ENCODE data around the gene TPD52L2.

TPD52L2 gene

GRCh38 chr20:63835021-63835858 lies 29.8 kb upstream of the TPD52L2 start:
- H3K27me3 ChIP-seq (replicated peaks in 2 of 5; ENCODE audit: control insufficient read depth in 4 of 5, insufficient read depth in 5 of 5, low read length in 4 of 5) = peaks cover 0 to 7% (median 2%) of the 10 kb centered on the region in 5 experiments
- no peaks in the 10 kb centered on the region for H3K9me3 ChIP-seq (ENCODE audit: control extremely low read depth in 1 of 5, control insufficient read depth in 4 of 5, insufficient read depth in 2 of 5, low read depth in 1 of 5, low read length in 4 of 5)
- ChIA-PET POLR2A (no interaction called here), CTCF (interaction anchor here (1.3 kb wide), 1 partner anchor 13 kb away, joined by 5 read pairs; no protein-coding TSS in a partner anchor)
- no peak overlapping the region for H3K4me3 ChIP-seq (ENCODE audit: control insufficient read depth in 1 of 7, extremely low read depth in 1 of 7, insufficient read depth in 4 of 7, low read depth in 2 of 7, low read length in 6 of 7)
- DNase-seq = peak in 2 of 3 donors; percentile 61 to 70
- peaks cover 0 to 27% (median 15%) of the 10 kb centered on the region in 4 experiments for H3K4me1 ChIP-seq (ENCODE audit: control extremely low read depth in 1 of 4, control insufficient read depth in 4 of 4, insufficient read depth in 4 of 4, low read length in 3 of 4)
- H3K27ac ChIP-seq (ENCODE audit: insufficient read depth in 1 of 2, low read depth in 1 of 2, low read length in 2 of 2, poor library complexity in 1 of 2, severe bottlenecking in 2 of 2) = no peak overlapping the region
- H3K36me3 ChIP-seq (ENCODE audit: control insufficient read depth in 4 of 4, insufficient read depth in 4 of 4, low read length in 3 of 4) = no peaks in the 10 kb centered on the region
- 94% methylated on average over 17 of the region's 21 CpGs for WGBS (ENCODE audit: insufficient coverage)

DNA sequence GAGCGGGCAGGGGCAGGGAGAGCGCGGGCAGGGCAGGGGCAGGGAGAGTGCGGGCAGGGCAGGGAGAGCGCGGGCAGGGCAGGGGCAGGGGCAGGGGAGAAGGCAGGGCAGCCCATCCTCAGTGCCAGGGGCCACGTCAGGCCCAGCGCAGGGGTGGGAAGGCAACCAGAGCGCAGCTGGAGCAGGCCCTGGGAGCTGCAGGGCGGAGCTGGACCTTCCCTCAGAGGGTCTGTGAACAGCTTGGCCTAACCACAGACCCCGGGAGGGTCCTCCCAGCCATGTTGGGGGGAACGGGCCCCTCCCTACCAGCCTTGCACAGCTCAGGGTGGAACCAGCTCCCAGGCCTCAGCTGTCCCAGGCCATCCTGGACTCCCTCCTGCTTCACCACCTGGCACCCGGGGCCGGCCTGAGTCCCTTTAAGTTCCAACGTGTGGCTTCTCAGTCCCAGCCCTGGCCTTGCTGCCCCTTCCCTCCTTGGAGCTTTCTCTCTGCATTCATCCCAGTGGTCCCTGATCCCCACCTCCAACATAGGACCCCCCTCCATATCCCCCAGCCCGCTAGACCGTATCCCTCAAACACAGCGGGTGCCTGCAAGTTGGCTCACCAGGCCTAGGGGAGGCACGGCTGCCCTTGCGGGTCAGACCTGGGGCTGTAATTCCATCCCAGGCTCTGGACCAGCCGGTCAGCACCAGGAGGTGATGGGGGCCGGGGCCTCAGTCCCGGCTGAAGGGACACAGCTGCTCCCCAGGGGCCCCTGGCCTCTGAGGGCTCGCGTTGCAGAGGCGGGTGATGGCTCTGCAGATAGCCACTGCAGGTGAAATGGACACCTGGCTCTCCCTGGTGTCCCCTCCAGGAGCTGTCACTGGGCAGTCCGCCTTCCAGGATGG lies 28.4 kb upstream of the TPD52L2 start:
- H3K27ac ChIP-seq (ENCODE audit: insufficient read depth in 1 of 2, low read depth in 1 of 2, low read length in 2 of 2, poor library complexity in 1 of 2, severe bottlenecking in 2 of 2) = no peak overlapping the region
- no peaks in the 10 kb centered on the region for H3K9me3 ChIP-seq (ENCODE audit: control extremely low read depth in 1 of 5, control insufficient read depth in 4 of 5, insufficient read depth in 2 of 5, low read depth in 1 of 5, low read length in 4 of 5)
- H3K36me3 ChIP-seq (ENCODE audit: control insufficient read depth in 4 of 4, insufficient read depth in 4 of 4, low read length in 3 of 4) = no peaks in the 10 kb centered on the region
- H3K4me1 ChIP-seq (ENCODE audit: control extremely low read depth in 1 of 4, control insufficient read depth in 4 of 4, insufficient read depth in 4 of 4, low read length in 3 of 4) = peaks cover 0 to 26% (median 15%) of the 10 kb centered on the region in 4 experiments
- WGBS (ENCODE audit: insufficient coverage) = 90% methylated on average over 22 of the region's 27 CpGs
- DNase-seq = no peak
- CTCF ChIA-PET = interaction anchor here (0.7 to 1.6 kb wide), 2 partner anchors 22 to 29 kb away, joined by 3 to 4 read pairs; partner anchors contain the start of gene TPD52L2
- H3K4me3 ChIP-seq (ENCODE audit: control insufficient read depth in 1 of 7, extremely low read depth in 1 of 7, insufficient read depth in 4 of 7, low read depth in 2 of 7, low read length in 6 of 7) = no peak overlapping the region
- POLR2A ChIA-PET = interaction anchor here (0.5 kb wide), 1 partner anchor 30 kb away, joined by 3 read pairs; no protein-coding TSS in a partner anchor
- peaks cover 0 to 7% (median 2%) of the 10 kb centered on the region in 5 experiments for H3K27me3 ChIP-seq (replicated peaks in 2 of 5; ENCODE audit: control insufficient read depth in 4 of 5, insufficient read depth in 5 of 5, low read length in 4 of 5)

- Histone ChIP-seq H3K27me3 (replicated peaks in 2 of 5; ENCODE audit: control insufficient read depth in 4 of 5, insufficient read depth in 5 of 5, low read length in 4 of 5) (peaks cover 0 to 3% (median under 1%) of the 10 kb centered on the region in 5 experiments), H3K4me1 (ENCODE audit: control extremely low read depth in 1 of 4, control insufficient read depth in 4 of 4, insufficient read depth in 4 of 4, low read length in 3 of 4) (peaks cover 0 to 27% (median 16%) of the 10 kb centered on the region in 4 experiments), H3K27ac (ENCODE audit: insufficient read depth in 1 of 2, low read depth in 1 of 2, low read length in 2 of 2, poor library complexity in 1 of 2, severe bottlenecking in 2 of 2) (no peak overlapping the region), H3K36me3 (ENCODE audit: control insufficient read depth in 4 of 4, insufficient read depth in 4 of 4, low read length in 3 of 4) (no peaks in the 10 kb centered on the region), H3K4me3 (ENCODE audit: control insufficient read depth in 1 of 7, extremely low read depth in 1 of 7, insufficient read depth in 4 of 7, low read depth in 2 of 7, low read length in 6 of 7) (no peak overlapping the region), H3K9me3 (ENCODE audit: control extremely low read depth in 1 of 5, control insufficient read depth in 4 of 5, insufficient read depth in 2 of 5, low read depth in 1 of 5, low read length in 4 of 5) (no peaks in the 10 kb centered on the region)
- ChIA-PET CTCF (interaction anchor here (1.6 kb wide), 1 partner anchor 28 kb away, joined by 4 read pairs; the partner anchor contains the start of gene TPD52L2), POLR2A (no interaction called here)
- WGBS (ENCODE audit: insufficient coverage) = 76% methylated on average over 7 of the region's 8 CpGs
- DNase-seq = no peak
Measured at GRCh38 chr20:63837479-63837878, 27.6 kb upstream of the TPD52L2 start.

GRCh38 chr20:63839620-63840019 lies 25.4 kb upstream of the TPD52L2 start:
- Histone ChIP-seq H3K27me3 (replicated peaks in 2 of 5; ENCODE audit: control insufficient read depth in 4 of 5, insufficient read depth in 5 of 5, low read length in 4 of 5) (no peaks in the 10 kb centered on the region), H3K27ac (ENCODE audit: insufficient read depth in 1 of 2, low read depth in 1 of 2, low read length in 2 of 2, poor library complexity in 1 of 2, severe bottlenecking in 2 of 2) (no peak overlapping the region), H3K4me1 (ENCODE audit: control extremely low read depth in 1 of 4, control insufficient read depth in 4 of 4, insufficient read depth in 4 of 4, low read length in 3 of 4) (peaks cover 0 to 48% (median 37%) of the 10 kb centered on the region in 4 experiments), H3K4me3 (ENCODE audit: control insufficient read depth in 1 of 7, extremely low read depth in 1 of 7, insufficient read depth in 4 of 7, low read depth in 2 of 7, low read length in 6 of 7) (no peak overlapping the region), H3K36me3 (ENCODE audit: control insufficient read depth in 4 of 4, insufficient read depth in 4 of 4, low read length in 3 of 4) (no peaks in the 10 kb centered on the region), H3K9me3 (ENCODE audit: control extremely low read depth in 1 of 5, control insufficient read depth in 4 of 5, insufficient read depth in 2 of 5, low read depth in 1 of 5, low read length in 4 of 5) (no peaks in the 10 kb centered on the region)
- ChIA-PET CTCF (no interaction called here), POLR2A (no interaction called here)
- DNase-seq = no peak
- 96% methylated on average over 13 of the region's 13 CpGs for WGBS (ENCODE audit: insufficient coverage)

- 100% methylated on average over 5 of the region's 11 CpGs for WGBS (ENCODE audit: insufficient coverage)
- Histone ChIP-seq H3K9me3 (ENCODE audit: control extremely low read depth in 1 of 5, control insufficient read depth in 4 of 5, insufficient read depth in 2 of 5, low read depth in 1 of 5, low read length in 4 of 5) (no peaks in the 10 kb centered on the region), H3K4me3 (ENCODE audit: control insufficient read depth in 1 of 7, extremely low read depth in 1 of 7, insufficient read depth in 4 of 7, low read depth in 2 of 7, low read length in 6 of 7) (no peak overlapping the region), H3K27me3 (replicated peaks in 2 of 5; ENCODE audit: control insufficient read depth in 4 of 5, insufficient read depth in 5 of 5, low read length in 4 of 5) (no peaks in the 10 kb centered on the region), H3K4me1 (ENCODE audit: control extremely low read depth in 1 of 4, control insufficient read depth in 4 of 4, insufficient read depth in 4 of 4, low read length in 3 of 4) (peaks cover 0 to 56% (median 43%) of the 10 kb centered on the region in 4 experiments), H3K36me3 (ENCODE audit: control insufficient read depth in 4 of 4, insufficient read depth in 4 of 4, low read length in 3 of 4) (no peaks in the 10 kb centered on the region), H3K27ac (ENCODE audit: insufficient read depth in 1 of 2, low read depth in 1 of 2, low read length in 2 of 2, poor library complexity in 1 of 2, severe bottlenecking in 2 of 2) (no peak overlapping the region)
- CTCF ChIA-PET = interaction anchor here (0.7 to 1.6 kb wide), 3 partner anchors 11 to 18 kb away, joined by 3 to 5 read pairs (median 4); no protein-coding TSS in a partner anchor
- DNase-seq = no peak
- POLR2A ChIA-PET = no interaction called here
Measured at GRCh38 chr20:63840405-63840828, 24.7 kb upstream of the TPD52L2 start.

GRCh38 chr20:63842258-63842657 lies 22.8 kb upstream of the TPD52L2 start:
- H3K27ac ChIP-seq (ENCODE audit: insufficient read depth in 1 of 2, low read depth in 1 of 2, low read length in 2 of 2, poor library complexity in 1 of 2, severe bottlenecking in 2 of 2) = no peak overlapping the region
- H3K27me3 ChIP-seq (replicated peaks in 2 of 5; ENCODE audit: control insufficient read depth in 4 of 5, insufficient read depth in 5 of 5, low read length in 4 of 5) = no peaks in the 10 kb centered on the region
- POLR2A ChIA-PET = no interaction called here
- no peaks in the 10 kb centered on the region for H3K9me3 ChIP-seq (ENCODE audit: control extremely low read depth in 1 of 5, control insufficient read depth in 4 of 5, insufficient read depth in 2 of 5, low read depth in 1 of 5, low read length in 4 of 5)
- peak overlapping the region in 1 of 7 experiments; percentile 5 for H3K4me3 ChIP-seq (ENCODE audit: control insufficient read depth in 1 of 7, extremely low read depth in 1 of 7, insufficient read depth in 4 of 7, low read depth in 2 of 7, low read length in 6 of 7)
- H3K36me3 ChIP-seq (ENCODE audit: control insufficient read depth in 4 of 4, insufficient read depth in 4 of 4, low read length in 3 of 4) = no peaks in the 10 kb centered on the region
- WGBS (ENCODE audit: insufficient coverage) = 0% methylated on average over 6 of the region's 9 CpGs
- CTCF ChIA-PET = interaction anchor here (1.5 to 1.6 kb wide), 2 partner anchors 20 to 22 kb away, joined by 3 to 4 read pairs; no protein-coding TSS in a partner anchor
- DNase-seq = peak in 2 of 3 donors; percentile 72 to 84
- H3K4me1 ChIP-seq (ENCODE audit: control extremely low read depth in 1 of 4, control insufficient read depth in 4 of 4, insufficient read depth in 4 of 4, low read length in 3 of 4) = peaks cover 2 to 62% (median 54%) of the 10 kb centered on the region in 4 experiments

Data from common myeloid progenitor, CD34-positive (primary cell).